OCI-LY3 (cell line): ENCODE data around the gene BICDL2.

ENCODE experiments used
- CTCF ChIP-seq: fragments of 200-600, 300-600 bp; sonication (generic); IDR thresholded peaks from 2 replicates; pipeline ENCODE4 v1.5.1; 2014; ENCODE audit warnings: antibody characterized with exemption, low read length, low read depth
- EZH2phosphoT487 ChIP-seq: fragments of 200-600 bp; shearing (Covaris generic); IDR thresholded peaks from 2 replicates; pipeline ENCODE4 v1.6.1; 2018; ENCODE audit warnings: antibody characterized with exemption, mixed run types, low read depth

GRCh38 chr16:3065742-3066439, 29.1 kb upstream of the BICDL2 start:
- TF ChIP-seq CTCF (no peak), EZH2phosphoT487 (no peak)
